Choroid plexus epithelial cell (primary cell): ENCODE measurements around the gene GOLT1B.

Experiments used
- DNase-seq: peaks from one replicate; pipeline ENCODE4 v3.0.0-alpha.2; 2010; ENCODE audit warnings: low read depth
- H3K4me3 ChIP-seq: 2 replicates; pipeline ENCODE4 v1.5.1; 2011; ENCODE audit warnings: low read depth, mild to moderate bottlenecking, control low read depth, low read length, moderate library complexity
- TF ChIP-seq, protein P1 (sequence below): conservative IDR thresholded peaks from 2 replicates; pipeline ENCODE4 v1.5.1; 2011; ENCODE audit warnings: low read depth, mild to moderate bottlenecking, control low read depth, inconsistent platforms, low read length, moderate library complexity

Gene GOLT1B

DNA sequence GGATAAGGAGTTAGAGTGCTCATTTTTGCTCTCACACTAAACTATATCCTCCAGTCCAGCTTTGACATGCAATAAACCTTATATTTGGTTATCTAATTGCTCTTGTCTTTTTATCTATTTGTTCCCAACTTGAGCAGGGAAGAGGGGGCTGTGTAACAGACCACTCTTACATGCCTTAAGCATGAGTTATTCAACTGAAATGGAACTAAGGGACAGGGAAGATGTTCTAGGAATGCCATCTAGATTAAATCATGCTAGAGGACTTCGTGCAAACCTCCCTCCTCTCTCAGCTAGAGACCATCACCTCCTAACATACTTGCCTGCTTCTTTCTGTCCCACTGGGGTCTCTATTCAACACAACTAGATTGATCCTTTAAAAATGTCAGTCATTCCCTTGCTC is 45.1 kb downstream of the GOLT1B start:
- DNase-seq: no peak
- TF ChIP-seq, protein P1, sequence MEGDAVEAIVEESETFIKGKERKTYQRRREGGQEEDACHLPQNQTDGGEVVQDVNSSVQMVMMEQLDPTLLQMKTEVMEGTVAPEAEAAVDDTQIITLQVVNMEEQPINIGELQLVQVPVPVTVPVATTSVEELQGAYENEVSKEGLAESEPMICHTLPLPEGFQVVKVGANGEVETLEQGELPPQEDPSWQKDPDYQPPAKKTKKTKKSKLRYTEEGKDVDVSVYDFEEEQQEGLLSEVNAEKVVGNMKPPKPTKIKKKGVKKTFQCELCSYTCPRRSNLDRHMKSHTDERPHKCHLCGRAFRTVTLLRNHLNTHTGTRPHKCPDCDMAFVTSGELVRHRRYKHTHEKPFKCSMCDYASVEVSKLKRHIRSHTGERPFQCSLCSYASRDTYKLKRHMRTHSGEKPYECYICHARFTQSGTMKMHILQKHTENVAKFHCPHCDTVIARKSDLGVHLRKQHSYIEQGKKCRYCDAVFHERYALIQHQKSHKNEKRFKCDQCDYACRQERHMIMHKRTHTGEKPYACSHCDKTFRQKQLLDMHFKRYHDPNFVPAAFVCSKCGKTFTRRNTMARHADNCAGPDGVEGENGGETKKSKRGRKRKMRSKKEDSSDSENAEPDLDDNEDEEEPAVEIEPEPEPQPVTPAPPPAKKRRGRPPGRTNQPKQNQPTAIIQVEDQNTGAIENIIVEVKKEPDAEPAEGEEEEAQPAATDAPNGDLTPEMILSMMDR: no peak
- no peak overlapping the region for H3K4me3 ChIP-seq

DNA sequence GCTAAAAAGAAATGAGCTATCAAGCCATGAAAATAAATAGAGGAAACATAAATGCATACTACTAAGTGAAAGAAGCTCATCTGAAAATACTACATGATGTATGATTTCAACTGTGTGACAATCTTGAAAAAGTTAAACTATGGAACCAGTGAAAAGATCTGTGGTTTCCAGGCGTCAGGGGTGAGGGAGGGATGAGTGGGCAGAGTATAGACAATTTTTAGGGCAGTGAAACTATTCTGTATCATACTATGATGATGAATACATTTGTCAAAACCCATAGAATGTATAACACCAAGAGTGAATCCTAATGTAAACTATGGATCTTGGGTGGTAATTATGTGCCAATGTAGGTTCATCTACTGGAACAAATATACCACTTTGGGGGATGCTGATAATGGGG is 45.8 kb downstream of the GOLT1B start:
- TF ChIP-seq, protein P1: no peak
- H3K4me3 ChIP-seq: no peak overlapping the region
- no peak for DNase-seq

- DNase-seq: peak; percentile 44
- TF ChIP-seq, protein P1: no peak
- H3K4me3 ChIP-seq: no peak overlapping the region
Measured at GRCh38 chr12:21551841-21552465, 50.4 kb downstream of the GOLT1B start.

DNA sequence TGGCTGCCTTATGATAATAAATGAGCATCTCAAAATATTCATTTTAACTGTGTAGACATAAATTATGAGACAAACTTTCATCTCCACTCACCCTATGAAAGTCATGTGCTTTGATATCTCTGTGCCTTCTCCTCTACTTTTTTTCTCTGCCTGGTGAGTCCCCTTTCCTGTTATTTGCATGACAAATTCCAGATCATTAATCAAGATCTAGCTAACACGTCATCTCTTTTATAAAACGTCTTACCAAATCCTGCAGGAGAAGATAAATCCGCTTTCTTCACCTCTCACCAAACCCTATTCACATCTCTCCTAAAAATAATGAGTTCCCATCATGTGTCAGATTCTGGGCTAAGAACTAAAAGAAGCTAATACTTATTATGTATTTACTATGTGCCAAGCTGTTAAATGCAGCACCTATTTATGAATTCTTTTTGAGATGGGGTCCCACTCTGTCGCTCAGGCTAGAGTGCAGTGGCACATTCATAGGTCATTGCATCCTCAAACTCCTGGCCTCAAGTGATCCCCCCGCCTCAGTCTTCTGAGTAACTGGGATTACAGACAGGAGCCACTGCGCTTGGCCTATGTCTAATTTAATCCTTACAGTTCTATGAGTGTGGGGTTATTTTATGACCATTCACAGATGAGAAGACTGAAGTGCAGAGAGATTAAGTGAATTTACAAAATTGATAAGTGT is 51.2 kb downstream of the GOLT1B start:
- no peak for DNase-seq
- H3K4me3 ChIP-seq: no peak overlapping the region
- TF ChIP-seq, protein P1: no peak

DNA sequence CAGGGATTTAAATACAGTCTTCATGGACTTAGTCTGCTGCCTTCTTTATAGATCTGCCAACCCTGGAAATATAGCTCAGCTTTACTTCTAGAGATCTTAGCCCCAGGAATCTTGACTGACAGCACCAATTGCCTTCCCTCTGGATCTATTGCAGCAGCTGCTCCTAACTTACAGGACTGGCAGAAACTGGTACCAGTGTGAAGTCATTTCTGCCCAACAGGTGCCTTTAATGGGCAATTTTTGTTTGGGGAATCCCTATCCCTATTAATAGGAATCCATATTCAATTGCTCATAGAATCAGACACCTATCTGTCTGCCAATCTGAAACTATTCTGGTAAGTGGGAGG is 51.7 kb downstream of the GOLT1B start:
- TF ChIP-seq, protein P1: no peak
- DNase-seq: no peak
- H3K4me3 ChIP-seq: no peak overlapping the region

DNA sequence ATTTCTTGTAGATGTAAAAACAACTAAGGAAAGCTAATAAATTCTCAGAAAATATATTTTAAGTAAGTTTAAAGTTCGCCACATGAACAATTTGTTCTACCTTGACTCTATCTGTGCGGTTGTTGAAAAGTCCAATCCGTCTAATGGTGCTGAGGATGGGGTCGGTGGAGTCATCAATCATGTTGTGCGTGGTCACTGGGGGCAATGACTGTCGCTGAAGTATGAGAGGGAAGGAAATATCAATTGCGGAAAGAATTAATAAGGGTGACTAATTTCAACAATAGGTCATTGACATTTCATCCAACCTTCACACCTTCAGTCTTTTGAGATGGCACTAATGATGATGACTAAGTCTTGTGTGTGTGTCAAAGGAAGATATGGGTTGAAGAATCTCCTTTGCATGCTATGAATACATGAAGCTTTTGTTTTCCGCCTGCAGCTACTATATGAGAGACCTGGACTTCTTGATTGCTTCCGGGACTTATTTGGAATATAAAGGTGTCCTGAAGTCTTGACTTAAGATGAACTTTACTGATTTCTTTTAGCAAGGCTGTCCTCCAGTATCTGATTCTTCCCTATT is 56.6 kb downstream of the GOLT1B start:
- no peak for DNase-seq
- TF ChIP-seq, protein P1: no peak
- H3K4me3 ChIP-seq: no peak overlapping the region
